HEK293T (cell line): ENCODE data around the gene FAM78A.

Source experiments
- ARNT ChIP-seq: fragments of 450-650 bp; IDR thresholded peaks from 2 replicates; pipeline ENCODE4 v1.6.1; 2017; ENCODE audit warnings: mild to moderate bottlenecking
- CTBP1 ChIP-seq: fragments of 450-650 bp; IDR thresholded peaks from 2 replicates; pipeline ENCODE4 v1.6.1; 2016; ENCODE audit warnings: borderline replicate concordance
- FOXK2 ChIP-seq: fragments of 450-650 bp; IDR thresholded peaks from 2 replicates; pipeline ENCODE4 v1.6.1; 2016; ENCODE audit warnings: mild to moderate bottlenecking
- FOXM1 ChIP-seq: fragments of 450-650 bp; IDR thresholded peaks from 2 replicates; pipeline ENCODE4 v1.6.1; 2017; ENCODE audit warnings: mild to moderate bottlenecking, borderline replicate concordance
- L3MBTL2 ChIP-seq: fragments of 450-650 bp; conservative IDR thresholded peaks from 2 replicates; pipeline ENCODE4 v1.6.1; 2016; ENCODE audit warnings: mild to moderate bottlenecking
- LEF1 ChIP-seq: fragments of 450-650 bp; IDR thresholded peaks from 2 replicates; pipeline ENCODE4 v1.6.1; 2017; ENCODE audit warnings: mild to moderate bottlenecking, borderline replicate concordance
- SP1 ChIP-seq: fragments of 450-650 bp; IDR thresholded peaks from 2 replicates; pipeline ENCODE4 v1.6.1; 2017
- SUZ12 ChIP-seq: fragments of 450-650 bp; IDR thresholded peaks from 2 replicates; pipeline ENCODE4 v1.6.1; 2016; ENCODE audit warnings: mild to moderate bottlenecking
- TARDBP ChIP-seq: fragments of 450-650 bp; IDR thresholded peaks from 2 replicates; pipeline ENCODE4 v1.6.1; 2016
- ZNF384 ChIP-seq: fragments of 450-650 bp; IDR thresholded peaks from 2 replicates; pipeline ENCODE4 v1.6.1; 2016
- TF ChIP-seq, protein P1 (sequence below): fragments of 450-650 bp; IDR thresholded peaks from 2 replicates; pipeline ENCODE4 v1.6.1; 2016

DNA sequence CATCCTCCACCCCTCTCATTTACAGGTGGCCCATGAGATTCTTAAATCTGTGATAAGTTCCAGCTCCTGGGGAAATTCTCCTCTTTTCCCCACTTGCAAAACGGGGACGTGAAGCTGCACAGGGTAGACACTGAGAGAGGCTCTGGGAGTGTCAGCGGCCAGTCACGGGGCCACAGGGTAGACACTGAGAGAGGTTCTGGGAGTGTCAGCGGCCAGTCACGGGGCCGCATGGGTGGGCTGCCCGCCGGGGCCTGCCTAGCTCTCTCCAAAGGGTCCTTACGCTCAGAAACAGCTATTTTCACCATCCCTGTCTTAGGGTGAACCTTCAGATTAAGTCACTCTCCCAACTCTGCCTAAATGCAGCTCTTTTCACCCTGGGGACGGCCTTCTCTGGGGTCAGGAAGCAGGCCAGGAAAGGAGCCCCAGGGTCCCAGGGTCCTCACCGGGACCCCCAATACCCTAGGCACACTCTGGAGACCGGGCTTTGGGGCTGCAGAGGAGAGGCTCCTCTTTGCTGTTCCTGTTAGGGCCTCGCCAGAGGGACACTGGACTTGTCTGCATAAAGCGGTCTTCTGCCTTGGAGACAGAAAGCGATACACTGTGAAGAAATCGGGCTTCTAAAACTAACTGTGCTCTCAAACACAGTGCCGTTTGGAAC, 1.5 kb downstream of the FAM78A start:
- TF ChIP-seq ZNF384, result no peak
- no peak for TF ChIP-seq SUZ12
- no peak for TF ChIP-seq FOXM1
- TF ChIP-seq ARNT, result no peak
- TF ChIP-seq CTBP1, result no peak
- TF ChIP-seq SP1, result no peak
- TF ChIP-seq, protein P1, sequence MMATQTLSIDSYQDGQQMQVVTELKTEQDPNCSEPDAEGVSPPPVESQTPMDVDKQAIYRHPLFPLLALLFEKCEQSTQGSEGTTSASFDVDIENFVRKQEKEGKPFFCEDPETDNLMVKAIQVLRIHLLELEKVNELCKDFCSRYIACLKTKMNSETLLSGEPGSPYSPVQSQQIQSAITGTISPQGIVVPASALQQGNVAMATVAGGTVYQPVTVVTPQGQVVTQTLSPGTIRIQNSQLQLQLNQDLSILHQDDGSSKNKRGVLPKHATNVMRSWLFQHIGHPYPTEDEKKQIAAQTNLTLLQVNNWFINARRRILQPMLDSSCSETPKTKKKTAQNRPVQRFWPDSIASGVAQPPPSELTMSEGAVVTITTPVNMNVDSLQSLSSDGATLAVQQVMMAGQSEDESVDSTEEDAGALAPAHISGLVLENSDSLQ, result no peak
- no peak for TF ChIP-seq TARDBP
- no peak for TF ChIP-seq LEF1
- TF ChIP-seq L3MBTL2, result no peak
- TF ChIP-seq FOXK2, result no peak
